ENCODE measurements around the gene MLF2.

The MLF2 gene

DNA sequence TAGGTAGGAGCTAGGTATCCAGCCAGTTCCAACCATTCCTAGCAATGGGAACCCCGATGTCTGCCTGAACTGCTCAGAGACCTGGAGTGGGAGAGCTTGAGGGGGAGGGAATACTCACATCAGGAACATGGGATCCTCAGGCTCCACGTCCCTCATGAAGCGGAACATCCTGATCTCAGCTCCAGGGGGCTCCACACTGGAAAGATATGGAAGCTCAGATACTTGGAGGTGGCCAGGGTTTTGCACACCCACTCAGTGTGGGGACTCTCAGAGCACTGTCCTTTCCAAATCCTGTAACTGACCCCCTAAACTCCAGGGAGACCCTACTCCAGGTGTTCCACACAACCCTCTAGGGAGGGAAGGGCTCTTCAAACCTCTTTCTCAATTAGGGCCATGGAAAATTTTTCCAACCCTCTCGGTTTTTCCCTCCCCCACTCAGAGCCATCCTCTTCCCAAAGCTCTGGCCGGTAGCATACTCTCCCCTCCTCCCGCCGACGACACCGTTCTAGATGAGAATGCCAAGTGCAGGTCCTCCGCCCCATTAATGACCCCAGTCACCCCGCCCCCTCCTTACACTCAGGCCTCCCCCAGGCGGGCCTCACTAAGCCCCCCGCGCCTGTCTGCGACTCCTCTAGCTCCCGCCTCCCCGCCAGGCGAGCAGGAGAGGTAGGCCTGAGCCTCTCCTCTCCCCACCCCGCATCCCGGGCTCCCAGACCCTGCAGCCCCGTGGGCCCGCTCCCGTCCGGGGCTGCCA, 597 bp downstream of the MLF2 start:
- H3K9ac ChIP-seq (ENCODE audit: low read length), result peak overlapping the region; percentile 98
- H3K79me2 ChIP-seq (ENCODE audit: insufficient read depth, low read length), result peaks cover 7% of the 10 kb centered on the region
- H3K27me3 ChIP-seq (ENCODE audit: low read length), result no peaks in the 10 kb centered on the region
- H3K9me2 ChIP-seq (replicated peaks; ENCODE audit: insufficient read depth, low read length), result no peaks in the 10 kb centered on the region
- no peaks in the 10 kb centered on the region for H3K36me3 ChIP-seq (ENCODE audit: low read length)
- H3K4me3 ChIP-seq (ENCODE audit: insufficient read depth, low read length, poor library complexity, severe bottlenecking), result peak overlapping the region; percentile 98
- no peaks in the 10 kb centered on the region for H4K20me1 ChIP-seq (ENCODE audit: low read depth, low read length)
- H3K9me3 ChIP-seq (ENCODE audit: insufficient read depth, low read length), result no peaks in the 10 kb centered on the region
- TF ChIP-seq, protein P1, sequence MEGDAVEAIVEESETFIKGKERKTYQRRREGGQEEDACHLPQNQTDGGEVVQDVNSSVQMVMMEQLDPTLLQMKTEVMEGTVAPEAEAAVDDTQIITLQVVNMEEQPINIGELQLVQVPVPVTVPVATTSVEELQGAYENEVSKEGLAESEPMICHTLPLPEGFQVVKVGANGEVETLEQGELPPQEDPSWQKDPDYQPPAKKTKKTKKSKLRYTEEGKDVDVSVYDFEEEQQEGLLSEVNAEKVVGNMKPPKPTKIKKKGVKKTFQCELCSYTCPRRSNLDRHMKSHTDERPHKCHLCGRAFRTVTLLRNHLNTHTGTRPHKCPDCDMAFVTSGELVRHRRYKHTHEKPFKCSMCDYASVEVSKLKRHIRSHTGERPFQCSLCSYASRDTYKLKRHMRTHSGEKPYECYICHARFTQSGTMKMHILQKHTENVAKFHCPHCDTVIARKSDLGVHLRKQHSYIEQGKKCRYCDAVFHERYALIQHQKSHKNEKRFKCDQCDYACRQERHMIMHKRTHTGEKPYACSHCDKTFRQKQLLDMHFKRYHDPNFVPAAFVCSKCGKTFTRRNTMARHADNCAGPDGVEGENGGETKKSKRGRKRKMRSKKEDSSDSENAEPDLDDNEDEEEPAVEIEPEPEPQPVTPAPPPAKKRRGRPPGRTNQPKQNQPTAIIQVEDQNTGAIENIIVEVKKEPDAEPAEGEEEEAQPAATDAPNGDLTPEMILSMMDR (IDR thresholded peaks at IDR 0.05; ENCODE audit: insufficient read depth, low read length, poor library complexity, severe bottlenecking), result no peak
- TF ChIP-seq EZH2phosphoT487 (conservative IDR thresholded peaks at IDR 0.05; ENCODE audit: low read length), result no peak
- peak overlapping the region; percentile 83 for H2AFZ ChIP-seq (ENCODE audit: low read depth, low read length, severe bottlenecking)
- H3K27ac ChIP-seq (ENCODE audit: low read depth, low read length), result peak overlapping the region; percentile 84
- H3F3A ChIP-seq (ENCODE audit: insufficient read depth), result no peaks in the 10 kb centered on the region
- H3K4me2 ChIP-seq (ENCODE audit: low read depth, low read length, poor library complexity, severe bottlenecking), result peak overlapping the region; percentile 71

GRCh38 chr12:6751767-6752166, 1.2 kb downstream of the MLF2 start:
- Histone ChIP-seq H3K9me3 (ENCODE audit: insufficient read depth, low read length) (no peaks in the 10 kb centered on the region), H3K9me2 (replicated peaks; ENCODE audit: insufficient read depth, low read length) (no peaks in the 10 kb centered on the region), H3K9ac (ENCODE audit: low read length) (peak overlapping the region; percentile 98), H4K20me1 (ENCODE audit: low read depth, low read length) (no peaks in the 10 kb centered on the region), H3K27me3 (ENCODE audit: low read length) (no peaks in the 10 kb centered on the region), H2AFZ (ENCODE audit: low read depth, low read length, severe bottlenecking) (no peak overlapping the region), H3K4me2 (ENCODE audit: low read depth, low read length, poor library complexity, severe bottlenecking) (peak overlapping the region; percentile 71), H3K79me2 (ENCODE audit: insufficient read depth, low read length) (peaks cover 7% of the 10 kb centered on the region), H3F3A (ENCODE audit: insufficient read depth) (no peaks in the 10 kb centered on the region), H3K4me3 (ENCODE audit: insufficient read depth, low read length, poor library complexity, severe bottlenecking) (peak overlapping the region; percentile 98), H3K36me3 (ENCODE audit: low read length) (no peaks in the 10 kb centered on the region), H3K27ac (ENCODE audit: low read depth, low read length) (no peak overlapping the region)
- TF ChIP-seq EZH2phosphoT487 (conservative IDR thresholded peaks at IDR 0.05; ENCODE audit: low read length), result no peak
- TF ChIP-seq, protein P1 (IDR thresholded peaks at IDR 0.05; ENCODE audit: insufficient read depth, low read length, poor library complexity, severe bottlenecking), result no peak

- no peak for TF ChIP-seq EZH2phosphoT487 (conservative IDR thresholded peaks at IDR 0.05; ENCODE audit: low read length)
- TF ChIP-seq, protein P1 (IDR thresholded peaks at IDR 0.05; ENCODE audit: insufficient read depth, low read length, poor library complexity, severe bottlenecking), result no peak
- Histone ChIP-seq H3F3A (ENCODE audit: insufficient read depth) (no peaks in the 10 kb centered on the region), H3K9me2 (replicated peaks; ENCODE audit: insufficient read depth, low read length) (no peaks in the 10 kb centered on the region), H3K9me3 (ENCODE audit: insufficient read depth, low read length) (no peaks in the 10 kb centered on the region), H3K36me3 (ENCODE audit: low read length) (no peaks in the 10 kb centered on the region), H3K79me2 (ENCODE audit: insufficient read depth, low read length) (peaks cover 7% of the 10 kb centered on the region), H3K27ac (ENCODE audit: low read depth, low read length) (no peak overlapping the region), H4K20me1 (ENCODE audit: low read depth, low read length) (no peaks in the 10 kb centered on the region), H3K9ac (ENCODE audit: low read length) (no peak overlapping the region), H3K27me3 (ENCODE audit: low read length) (no peaks in the 10 kb centered on the region), H3K4me2 (ENCODE audit: low read depth, low read length, poor library complexity, severe bottlenecking) (no peak overlapping the region), H2AFZ (ENCODE audit: low read depth, low read length, severe bottlenecking) (no peak overlapping the region), H3K4me3 (ENCODE audit: insufficient read depth, low read length, poor library complexity, severe bottlenecking) (no peak overlapping the region)
Measured at GRCh38 chr12:6750506-6750905, 2.4 kb downstream of the MLF2 start.
